GM18858 (cell line): Measurements from ENCODE around the gene CCN2.

Experiments used
- ATAC-seq: cut with Tn5 transposase; IDR thresholded peaks from one replicate; pipeline ENCODE4 v1.9.1; 2021; ENCODE audit not compliant: unreplicated experiment

Gene CCN2

DNA sequence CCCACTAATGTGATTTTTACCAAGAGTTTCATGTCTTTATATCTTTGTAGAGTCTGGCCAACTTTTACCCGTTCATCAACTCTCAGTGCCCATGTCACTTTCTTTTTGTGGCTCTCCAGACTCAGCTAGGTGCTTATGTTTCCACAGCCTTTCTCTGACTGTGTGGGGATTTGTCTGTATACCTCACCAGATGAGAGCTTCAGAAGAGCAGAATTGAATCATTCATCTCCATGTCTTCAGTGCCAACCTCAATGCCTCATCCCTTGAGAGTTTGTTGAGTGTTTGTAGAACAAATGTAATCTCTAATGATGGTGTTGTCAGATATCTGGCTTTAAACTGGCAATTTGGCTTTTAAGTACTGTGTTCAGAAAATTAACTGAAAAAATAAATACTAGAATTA, 16.8 kb upstream of the CCN2 start:
- ATAC-seq, result no peak

DNA sequence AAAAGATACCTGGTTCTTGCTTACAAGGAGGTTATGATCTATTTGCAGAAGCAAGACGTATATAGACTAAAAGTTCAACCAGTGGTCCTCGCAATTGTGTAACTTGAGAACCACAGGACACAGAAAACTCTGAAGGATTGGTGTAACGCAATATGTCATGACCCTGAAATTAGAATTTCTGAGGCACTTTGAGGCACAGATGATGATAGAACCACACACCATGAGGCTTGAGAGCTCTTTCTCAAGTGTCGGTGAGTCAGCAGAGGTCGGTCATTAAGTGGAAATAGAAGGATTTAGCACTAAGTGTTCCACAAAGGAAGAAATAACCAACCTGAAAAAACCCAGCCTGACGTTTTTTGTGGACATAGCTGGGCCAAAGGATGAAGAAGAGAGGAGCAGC, 15.3 kb upstream of the CCN2 start:
- no peak for ATAC-seq

DNA sequence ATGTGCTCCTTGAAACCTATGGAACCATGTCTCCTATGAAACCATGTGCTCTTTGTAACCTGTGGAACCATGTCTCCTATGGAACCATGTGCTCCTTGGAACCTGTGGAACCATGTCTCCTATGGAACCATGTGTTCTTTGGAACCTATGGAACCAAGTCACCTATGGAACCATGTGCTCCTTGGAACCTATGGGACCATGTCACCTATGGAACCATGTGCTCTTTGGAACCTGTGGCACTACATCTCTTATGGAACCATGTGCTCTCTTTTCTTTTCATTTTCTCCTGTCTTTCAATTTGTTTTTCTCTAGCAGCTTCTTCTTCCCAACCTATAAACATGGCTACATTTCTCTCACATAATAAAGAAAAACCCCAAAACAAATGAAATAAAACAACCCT, 11.9 kb upstream of the CCN2 start:
- no peak for ATAC-seq

DNA sequence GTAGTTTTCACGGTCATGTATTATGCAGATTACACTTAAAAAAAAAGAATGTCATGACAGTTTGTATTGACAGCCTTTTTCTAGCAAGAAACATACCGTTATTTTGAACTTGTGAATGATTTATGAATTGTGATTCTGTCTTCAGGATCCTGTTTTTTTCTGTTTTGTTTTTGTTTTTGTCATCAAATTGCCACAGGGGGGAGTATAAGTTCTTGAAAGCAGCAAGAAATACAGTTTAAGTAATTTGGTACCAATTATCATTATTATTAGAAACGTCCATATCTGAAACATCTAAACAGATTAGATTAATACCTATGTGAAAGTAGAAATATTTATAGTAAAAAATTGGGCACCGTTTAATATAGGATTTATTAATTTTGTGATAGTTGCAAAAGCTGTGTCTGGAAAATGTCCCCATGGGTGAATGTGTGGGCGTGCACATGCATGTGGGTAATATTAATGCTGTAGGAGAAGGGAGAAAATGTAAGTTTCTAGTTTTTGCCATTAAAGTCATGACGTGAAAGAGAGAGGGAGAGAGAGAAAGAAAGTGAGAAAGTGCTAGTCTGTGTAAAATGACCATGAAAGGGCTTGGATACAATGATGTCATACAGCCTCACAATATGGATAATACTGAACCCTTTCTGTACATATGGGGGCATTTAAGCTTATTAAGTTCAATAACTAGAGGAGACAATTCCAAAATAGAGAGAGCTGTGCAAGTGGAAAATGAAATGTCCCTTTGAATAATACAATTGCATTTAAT, 9.4 kb upstream of the CCN2 start:
- no peak for ATAC-seq

DNA sequence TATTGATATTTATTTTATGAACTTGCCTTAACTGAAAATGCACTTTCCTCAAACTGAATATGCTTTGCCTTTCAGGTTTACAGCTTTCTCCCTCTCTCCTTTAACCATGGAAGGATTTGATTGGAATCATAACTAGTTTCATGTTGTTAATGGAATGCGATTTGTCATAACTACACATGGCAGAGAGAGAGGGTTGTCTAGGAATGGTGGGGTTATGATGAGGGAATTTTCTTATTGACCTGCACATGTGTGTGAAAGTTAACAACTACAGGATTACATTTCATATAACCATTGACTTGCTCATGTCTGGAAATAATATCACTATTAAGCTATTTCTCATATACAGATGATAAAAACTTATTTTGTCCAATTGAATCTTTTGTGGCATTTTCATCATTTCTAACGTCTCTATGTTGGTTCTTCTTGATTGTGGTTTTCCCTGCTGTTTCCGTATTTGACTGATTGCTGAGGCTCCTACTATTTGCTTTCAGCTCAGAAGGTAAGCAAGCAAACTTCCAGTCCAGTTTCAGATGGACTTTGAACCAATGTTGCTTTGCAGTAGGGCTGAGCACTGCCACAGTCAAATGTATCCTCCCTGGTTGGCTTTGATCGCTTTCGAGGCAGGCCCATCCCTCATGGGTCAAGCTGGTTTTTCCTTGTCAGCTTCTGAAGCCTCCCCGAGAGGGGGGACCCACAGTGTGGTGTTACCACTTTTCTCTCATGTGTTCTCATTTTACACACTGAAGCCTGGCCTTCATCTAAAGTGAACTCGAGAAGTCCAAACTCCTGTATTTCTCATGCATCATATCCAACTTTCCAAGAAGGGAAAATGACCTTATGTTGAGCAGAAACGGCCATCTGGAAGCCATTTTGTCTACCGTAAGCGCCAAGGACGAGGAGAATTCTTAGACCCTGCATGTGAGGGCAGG, 7.6 kb upstream of the CCN2 start:
- ATAC-seq, result no peak

DNA sequence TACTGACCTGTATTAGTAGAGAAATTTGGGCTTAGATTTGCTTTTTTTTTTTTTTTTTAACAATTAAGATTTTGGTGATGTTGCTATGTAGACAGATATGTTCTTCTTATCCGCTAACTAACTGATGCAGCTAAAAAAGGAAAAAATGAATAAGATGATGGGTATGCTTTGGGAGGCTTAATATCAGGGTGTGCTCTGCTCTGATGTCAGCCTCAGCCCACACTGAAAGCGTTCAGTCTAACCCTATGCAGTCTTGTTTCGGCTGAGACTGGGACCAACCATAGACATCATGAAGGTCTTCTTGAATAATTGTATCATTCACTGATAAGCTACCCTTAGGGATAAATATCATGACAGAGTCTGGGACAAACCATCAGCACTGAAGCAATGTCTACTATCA, 6.9 kb upstream of the CCN2 start:
- no peak for ATAC-seq

DNA sequence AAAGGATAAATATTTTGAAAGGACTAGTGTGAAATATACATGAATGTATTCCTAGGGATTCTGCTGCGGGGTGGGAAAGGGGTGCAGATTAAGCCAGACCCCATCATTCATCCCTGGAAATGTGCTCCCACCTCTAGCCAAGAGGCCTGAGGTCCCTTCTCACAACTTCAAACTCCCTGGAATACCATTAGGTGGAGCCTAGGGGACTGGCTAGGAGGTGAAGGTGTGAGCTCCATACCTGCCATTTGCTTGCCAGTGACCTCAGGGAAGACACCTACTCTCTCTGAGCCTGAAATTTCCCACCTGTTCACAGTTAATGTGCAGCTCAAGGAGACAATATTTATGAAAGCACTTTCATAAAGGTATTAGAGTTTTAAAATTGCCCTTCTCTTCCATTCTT, 4.7 kb upstream of the CCN2 start:
- no peak for ATAC-seq

DNA sequence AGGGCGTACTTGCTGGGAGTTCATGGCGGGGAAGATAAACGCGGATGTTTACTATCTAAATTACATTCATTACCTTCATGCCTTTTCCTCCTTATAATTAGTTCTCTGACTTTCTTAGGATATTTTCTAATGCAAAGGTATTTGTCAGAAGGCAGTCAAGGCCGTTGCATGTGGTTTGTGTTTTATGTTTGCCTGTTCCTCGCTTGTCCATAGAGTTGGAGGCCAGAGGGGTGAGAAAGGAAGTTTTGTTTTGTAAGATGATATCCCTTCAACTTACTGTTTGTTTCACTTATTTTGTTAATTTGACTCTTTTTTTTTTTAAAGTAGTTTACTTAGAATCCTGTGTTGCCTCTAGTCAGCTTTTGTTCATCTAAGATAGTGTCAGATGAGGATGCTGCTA, 4.0 kb upstream of the CCN2 start:
- ATAC-seq, result no peak

DNA sequence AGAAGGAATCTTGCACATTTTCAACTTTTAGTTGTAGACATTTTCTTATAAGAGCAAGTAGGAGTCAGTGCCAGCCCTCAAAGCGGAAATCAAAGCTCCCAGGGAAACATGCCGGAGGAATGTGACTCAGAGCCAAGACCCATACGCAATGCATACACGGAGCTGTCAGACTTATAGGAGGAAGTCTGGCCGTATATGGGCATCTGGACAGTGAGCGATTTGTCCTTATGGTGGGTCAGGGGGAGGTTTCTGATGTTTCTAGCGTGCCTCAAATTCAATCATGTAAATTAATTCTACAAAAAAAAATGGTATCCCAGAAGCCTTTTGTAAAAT, 3.6 kb upstream of the CCN2 start:
- no peak for ATAC-seq

DNA sequence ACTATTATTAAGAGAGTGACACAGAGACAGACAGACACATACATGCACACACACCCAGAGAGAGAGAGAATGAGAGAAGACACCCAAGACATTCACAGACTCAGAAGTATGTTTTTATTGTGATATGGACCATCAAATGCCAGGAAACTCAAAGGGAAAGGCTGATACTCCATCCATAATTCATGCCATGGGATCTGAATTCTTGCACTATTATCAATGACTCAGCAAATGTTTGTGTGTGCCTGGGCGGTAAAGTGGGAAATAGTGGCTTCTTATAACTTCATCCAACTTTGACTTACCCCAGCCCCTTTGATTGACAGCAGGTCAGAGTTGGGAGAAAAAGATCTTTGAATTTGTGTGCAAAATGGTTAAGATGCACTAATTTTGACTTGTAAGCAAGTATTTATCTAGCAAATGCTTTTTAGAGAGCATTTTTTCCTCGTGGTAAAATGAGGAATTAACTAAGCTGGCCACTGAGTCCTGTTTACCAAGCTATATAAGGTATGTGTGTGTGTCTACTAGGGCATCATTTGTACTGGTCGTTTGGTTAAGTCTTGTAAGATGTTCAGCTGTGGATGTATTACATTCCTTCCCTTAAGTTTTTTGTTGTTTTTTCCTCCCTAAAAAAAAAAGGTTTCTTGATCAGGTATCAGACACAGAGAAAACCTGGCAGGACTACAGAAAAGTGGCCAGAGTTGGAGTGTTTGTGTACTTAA, 3.0 kb upstream of the CCN2 start:
- ATAC-seq, result no peak

DNA sequence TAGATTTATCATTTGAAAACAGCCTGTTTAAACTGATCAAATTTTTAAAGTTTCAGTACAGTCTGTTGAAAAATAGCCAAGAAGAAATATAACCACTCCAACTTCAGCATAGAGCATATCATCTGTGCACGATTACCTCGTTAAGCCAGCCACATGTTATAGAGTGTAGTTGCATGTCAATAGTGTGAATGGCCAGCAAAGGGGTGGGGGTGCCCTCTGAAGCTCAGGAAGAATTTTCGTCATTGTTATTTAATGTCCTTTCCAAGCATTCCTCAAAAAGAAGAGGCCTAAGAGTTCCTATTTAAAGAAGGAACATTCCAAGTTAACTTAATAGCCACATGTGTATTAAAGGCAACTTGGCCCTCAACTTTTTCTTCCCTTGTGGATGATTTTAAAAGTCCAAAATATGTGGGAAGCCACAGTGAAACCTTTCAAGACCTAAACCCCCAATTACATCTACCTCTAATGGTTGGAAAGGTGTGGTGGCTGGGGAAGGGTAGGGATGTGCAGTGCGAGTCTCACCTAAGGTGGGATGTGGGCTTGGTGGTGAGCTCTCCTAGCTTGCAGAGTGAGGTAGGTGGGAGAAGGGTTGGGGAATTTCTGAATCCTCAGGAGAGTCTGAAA, 1.8 kb upstream of the CCN2 start:
- ATAC-seq, result no peak

DNA sequence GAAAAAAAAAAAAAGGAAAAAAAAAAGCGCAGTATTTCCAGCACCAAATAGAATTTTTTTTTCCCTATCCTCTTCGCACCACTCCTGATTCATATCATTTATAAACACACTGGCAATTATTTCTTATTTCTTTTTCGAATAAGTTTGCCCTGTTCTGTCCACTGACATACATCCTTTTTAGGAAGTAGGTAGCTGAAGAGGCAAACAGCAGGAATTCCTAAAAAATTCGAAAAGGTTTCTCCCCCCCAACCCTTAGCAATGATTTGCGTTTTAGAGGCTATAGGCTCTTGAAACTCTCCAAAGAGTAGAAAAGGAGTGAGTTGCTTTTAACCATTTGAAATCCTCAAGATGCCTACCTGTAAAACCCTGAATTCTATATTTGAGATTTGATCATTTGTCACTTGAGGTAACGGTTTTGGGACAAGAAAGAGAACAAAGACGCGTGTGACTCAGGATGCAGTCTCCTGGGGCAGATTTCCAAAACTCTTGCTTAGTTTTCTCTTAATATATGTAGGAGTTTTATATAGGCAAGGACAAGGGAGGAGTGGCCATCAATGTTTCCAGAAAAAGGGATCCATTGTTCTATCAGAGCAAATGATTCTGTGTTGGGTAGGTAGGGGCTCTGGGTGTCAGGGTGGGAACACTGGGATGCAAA, 531 bp upstream of the CCN2 start:
- no peak for ATAC-seq

DNA sequence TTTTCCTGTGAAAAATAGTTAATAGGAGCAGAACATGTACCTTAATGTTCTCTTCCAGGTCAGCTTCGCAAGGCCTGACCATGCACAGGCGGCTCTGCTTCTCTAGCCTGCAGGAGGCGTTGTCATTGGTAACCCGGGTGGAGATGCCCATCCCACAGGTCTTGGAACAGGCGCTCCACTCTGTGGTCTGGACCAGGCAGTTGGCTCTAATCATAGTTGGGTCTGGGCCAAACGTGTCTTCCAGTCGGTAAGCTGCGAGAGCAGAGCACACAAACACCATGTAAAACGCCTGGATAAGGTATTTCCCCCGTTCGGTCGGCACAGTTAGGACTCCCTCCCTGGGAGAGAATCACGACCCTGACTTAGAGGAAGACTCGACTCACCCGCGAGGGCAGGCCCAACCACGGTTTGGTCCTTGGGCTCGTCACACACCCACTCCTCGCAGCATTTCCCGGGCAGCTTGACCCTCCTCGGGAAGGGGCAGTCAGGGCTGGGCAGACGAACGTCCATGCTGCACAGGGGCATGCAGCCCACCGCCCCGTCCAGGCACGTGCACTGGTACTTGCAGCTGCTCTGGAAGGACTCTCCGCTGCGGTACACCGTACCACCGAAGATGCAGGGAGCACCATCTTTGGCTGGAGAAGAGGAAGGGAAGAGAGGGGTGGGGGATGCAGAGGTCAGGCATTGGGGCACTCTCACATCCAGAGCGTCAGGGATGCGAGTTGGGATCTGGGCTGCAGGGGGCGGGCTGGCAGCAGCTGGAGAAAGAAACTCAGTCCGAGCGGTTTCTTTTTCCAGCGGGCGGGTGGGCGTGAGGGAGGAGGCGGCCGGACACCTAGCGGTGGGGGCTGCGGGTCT, 1.0 kb downstream of the CCN2 start:
- ATAC-seq, result no peak

DNA sequence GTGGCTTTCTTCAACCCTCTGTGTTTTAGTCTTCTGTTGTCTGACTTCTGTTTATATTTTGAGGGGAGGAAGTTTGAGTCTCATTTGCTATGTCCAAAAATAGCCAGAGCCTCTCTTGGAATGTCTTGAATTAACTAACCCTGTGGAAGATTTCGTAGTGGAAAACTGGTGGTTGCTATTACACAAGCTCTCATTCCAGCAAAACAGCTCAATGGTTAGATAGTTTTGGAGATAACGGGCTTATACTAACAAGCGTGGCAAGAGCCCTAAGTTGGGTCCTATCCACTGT, 1.6 kb downstream of the CCN2 start:
- ATAC-seq, result no peak

DNA sequence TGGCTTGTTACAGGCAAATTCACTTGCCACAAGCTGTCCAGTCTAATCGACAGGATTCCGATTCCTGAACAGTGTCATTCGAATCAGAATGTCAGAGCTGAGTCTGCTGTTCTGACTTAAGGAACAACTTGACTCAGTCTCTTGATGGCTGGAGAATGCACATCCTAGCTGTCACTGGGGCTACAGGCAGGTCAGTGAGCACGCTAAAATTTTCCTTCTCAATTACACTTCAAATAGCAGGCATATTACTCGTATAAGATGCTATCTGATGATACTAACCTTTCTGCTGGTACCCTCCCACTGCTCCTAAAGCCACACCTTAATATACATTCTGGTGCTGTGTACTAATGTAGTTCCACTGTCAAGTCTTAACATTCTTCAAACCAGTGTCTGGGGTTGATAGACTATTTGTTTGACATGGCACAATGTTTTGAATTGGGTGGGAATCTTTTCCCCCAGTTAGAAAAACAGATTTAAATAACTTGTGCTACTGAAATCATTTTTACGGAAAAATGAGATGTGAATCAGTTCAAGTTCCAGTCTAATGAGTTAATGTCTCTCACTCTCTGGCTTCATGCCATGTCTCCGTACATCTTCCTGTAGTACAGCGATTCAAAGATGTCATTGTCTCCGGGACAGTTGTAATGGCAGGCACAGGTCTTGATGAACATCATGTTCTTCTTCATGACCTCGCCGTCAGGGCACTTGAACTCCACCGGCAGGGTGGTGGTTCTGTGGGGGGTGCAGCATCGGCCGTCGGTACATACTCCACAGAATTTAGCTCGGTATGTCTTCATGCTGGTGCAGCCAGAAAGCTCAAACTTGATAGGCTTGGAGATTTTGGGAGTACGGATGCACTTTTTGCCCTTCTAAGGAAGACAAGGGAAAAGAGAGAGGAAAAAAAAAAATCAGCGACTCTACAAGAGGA, 2.2 kb downstream of the CCN2 start:
- no peak for ATAC-seq

DNA sequence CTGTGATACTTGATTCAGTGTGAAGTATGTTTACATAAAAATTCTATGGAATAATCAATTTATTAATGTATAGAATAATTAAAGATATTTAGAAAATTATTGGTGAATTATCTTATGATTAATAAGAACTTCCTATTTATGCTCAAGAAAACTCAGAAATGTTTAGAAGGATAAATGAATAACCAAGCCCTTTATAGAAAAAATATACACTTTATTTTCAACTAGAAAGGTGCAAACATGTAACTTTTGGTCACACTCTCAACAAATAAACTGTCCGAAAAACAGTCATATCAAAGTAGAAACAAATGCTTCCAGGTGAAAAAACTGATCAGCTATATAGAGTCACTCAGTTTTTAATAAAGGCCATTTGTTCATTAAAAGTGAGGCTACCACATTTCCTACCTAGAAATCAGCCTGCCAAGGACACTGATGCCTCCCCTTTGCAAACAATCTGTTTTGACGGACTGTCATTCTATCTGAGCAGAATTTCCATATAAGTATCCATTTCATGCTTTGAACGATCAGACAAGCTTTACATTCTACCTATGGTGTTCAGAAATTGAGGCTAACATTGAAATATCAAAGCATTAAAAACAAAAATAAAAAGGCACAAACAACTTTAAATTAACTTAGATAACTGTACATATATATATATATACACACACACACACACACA, 3.0 kb downstream of the CCN2 start:
- ATAC-seq, result no peak

DNA sequence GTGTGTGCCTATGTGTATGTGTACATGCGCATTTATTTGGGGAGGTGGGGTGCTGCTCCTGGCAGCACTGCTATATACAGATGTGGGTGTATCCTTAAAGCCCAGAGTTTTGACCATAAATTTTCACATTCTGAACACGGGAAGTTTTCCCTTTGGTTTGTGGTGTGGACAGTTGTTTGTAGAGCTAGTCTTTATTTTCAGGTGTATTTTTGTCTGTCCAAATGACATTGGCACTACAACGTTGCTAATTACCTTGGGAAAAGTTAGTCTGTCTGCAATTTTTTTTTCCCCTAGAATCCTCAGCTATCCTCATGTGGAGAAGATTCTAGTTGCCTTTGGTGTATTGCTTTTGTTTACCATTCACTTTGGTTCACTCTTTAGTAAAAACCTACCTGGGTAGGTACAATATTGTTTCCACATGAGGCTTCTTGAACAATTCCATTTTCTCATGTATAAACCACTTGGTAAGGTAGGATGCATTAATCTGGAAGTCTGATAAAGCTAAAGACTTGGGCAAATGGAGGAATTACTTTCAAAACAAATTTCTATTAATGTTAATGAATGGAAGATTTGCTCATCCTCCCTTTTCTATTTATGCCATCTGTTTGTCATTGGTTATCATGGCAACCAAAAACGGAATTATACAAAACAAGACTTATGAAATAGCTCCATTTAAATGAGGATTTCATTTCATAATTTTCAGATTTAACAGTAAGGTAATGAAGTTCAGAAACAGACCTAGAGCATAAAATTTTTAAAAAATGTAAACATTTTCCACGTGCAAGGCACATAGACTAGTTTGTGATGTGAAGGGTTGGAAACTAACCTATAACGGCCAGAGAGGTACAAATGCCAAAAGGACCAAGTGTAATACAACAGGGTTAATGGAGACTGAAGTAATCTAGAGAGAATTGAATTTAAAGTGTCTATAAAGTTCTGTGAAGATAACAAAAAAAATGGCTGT, 3.9 kb downstream of the CCN2 start:
- no peak for ATAC-seq
